Neuron (in vitro differentiated cells): Measurements from ENCODE around the gene MRPL34.

Experiments
- H2AFZ ChIP-seq: one replicate; pipeline ENCODE4 v1.6.1; 2013; ENCODE audit warnings: low read depth, mild to moderate bottlenecking, inconsistent platforms, low read length, moderate library complexity
- H3K27me3 ChIP-seq: one replicate; pipeline ENCODE4 v1.6.1; 2013; ENCODE audit warnings: low read length; ENCODE audit not compliant: insufficient read depth
- H3K36me3 ChIP-seq: one replicate; pipeline ENCODE4 v1.6.1; 2013; ENCODE audit warnings: low read length; ENCODE audit not compliant: insufficient read depth
- H3K4me1 ChIP-seq: one replicate; pipeline ENCODE4 v1.6.1; 2013; ENCODE audit warnings: low read length; ENCODE audit not compliant: insufficient read depth
- H3K4me3 ChIP-seq: 2 replicates; pipeline ENCODE4 v1.5.1; 2013; ENCODE audit warnings: mild to moderate bottlenecking, low read length, moderate library complexity
- H3K9me3 ChIP-seq: one replicate; pipeline ENCODE4 v1.6.1; 2013; ENCODE audit warnings: low read length

MRPL34 gene

DNA sequence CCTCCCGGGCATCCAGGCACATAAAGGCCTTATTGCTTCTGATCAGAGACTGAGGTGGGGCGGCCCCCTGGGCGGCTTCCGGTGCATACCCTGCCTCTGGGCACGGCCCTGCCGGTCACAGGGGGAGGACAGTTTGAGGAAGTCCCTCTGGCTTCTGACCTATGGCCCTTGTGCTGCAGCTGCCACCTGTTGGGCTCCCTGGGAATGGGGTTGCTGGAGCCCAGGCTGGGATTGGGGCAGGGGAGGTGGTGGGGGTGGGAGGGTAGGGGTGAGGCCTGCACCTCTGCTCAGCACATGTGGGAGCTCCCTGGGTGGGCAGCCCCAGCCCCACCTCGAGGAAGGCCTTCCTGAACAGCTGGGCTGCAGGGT is 18.3 kb downstream of the MRPL34 start:
- no peaks in the 10 kb centered on the region for H3K4me1 ChIP-seq
- no peaks in the 10 kb centered on the region for H3K27me3 ChIP-seq
- no peak overlapping the region for H2AFZ ChIP-seq
- no peaks in the 10 kb centered on the region for H3K9me3 ChIP-seq
- peaks cover 62% of the 10 kb centered on the region for H3K36me3 ChIP-seq
- no peak overlapping the region for H3K4me3 ChIP-seq

DNA sequence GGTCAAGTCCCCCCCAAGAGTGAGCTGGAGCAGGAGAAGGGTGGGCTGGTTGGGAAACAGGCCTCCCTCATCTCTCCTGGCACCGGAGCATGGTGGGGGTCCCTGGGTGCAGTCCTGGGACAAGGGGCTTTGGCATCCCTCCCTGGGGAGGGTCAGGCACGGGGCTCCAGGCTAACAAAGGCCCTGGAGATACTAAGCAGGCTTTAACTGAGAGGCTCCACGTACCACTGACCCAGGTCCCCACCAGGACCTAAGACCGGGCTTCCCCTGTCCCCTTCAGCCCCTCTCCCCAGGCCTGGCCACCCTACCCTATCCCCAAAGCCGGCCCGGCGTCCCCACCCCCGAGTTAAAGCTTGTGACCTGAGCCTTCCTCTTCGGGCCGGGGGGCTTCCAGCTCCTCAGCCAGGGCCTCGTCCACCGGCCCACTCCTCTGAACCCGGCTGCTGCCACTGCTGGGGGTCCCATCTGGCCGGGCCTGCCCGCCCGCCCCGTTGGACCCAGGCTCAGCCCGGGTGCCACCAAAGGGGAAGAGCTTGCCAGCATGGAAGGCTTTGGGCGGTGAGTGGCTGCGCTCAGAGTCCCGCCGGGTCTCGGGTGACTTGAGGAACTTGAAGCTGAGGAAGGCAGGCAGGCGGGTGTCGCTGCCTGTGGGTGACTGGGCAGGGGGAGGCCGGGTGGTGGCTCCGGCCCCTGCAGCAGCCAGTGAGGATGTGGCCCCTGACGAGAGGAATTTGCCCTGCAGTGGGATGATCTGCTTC is 18.9 kb downstream of the MRPL34 start:
- no peak overlapping the region for H3K4me3 ChIP-seq
- H2AFZ ChIP-seq, result no peak overlapping the region
- no peaks in the 10 kb centered on the region for H3K4me1 ChIP-seq
- no peaks in the 10 kb centered on the region for H3K27me3 ChIP-seq
- no peaks in the 10 kb centered on the region for H3K9me3 ChIP-seq
- peaks cover 59% of the 10 kb centered on the region for H3K36me3 ChIP-seq

DNA sequence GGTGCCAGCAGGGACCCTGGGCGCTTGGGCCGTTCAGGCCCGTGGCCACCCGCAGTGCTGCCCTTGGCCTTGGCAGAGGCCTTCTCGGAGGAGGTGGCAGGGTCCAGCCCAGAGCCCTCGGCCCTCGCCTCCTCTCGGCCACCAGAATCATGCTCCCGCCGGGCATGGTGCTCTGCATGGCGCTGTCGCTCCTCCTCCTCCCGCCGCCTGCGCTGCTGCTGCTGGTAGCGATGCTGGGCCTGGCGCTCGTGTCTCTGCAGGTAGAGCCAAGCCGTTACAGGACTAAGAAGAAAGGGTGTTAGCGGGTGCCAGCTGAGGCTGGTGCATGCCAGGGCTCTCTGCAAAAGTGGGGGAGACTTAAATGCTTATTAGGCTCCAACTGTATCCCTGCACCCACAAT is 19.5 kb downstream of the MRPL34 start:
- Histone ChIP-seq H3K4me1 (no peaks in the 10 kb centered on the region), H3K4me3 (no peak overlapping the region), H2AFZ (no peak overlapping the region), H3K27me3 (no peaks in the 10 kb centered on the region), H3K36me3 (peaks cover 58% of the 10 kb centered on the region), H3K9me3 (no peaks in the 10 kb centered on the region)

GRCh38 chr19:17325881-17326594 is 20.4 kb downstream of the MRPL34 start:
- Histone ChIP-seq H3K4me3 (no peak overlapping the region), H3K4me1 (no peaks in the 10 kb centered on the region), H3K36me3 (peaks cover 61% of the 10 kb centered on the region), H2AFZ (no peak overlapping the region), H3K27me3 (no peaks in the 10 kb centered on the region), H3K9me3 (no peaks in the 10 kb centered on the region)

DNA sequence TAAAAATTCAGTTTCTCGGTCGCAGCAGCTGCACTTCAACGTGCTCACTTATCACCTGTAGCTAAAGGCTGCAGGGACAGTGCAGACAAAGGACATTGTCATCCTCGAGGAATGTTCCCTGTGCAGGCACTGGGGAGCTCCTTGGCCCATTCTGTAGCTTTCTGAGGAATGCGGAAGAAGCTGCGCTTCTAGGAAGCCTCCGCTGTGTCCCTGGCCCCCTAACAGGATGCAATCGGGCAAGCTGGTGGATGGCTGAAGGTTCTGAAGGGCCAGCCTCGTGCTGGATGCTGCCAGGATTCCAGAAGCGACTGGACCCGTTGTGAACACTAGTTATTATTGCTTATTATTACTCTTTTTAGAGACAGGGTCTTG is 20.9 kb downstream of the MRPL34 start:
- Histone ChIP-seq H3K9me3 (no peaks in the 10 kb centered on the region), H3K4me3 (no peak overlapping the region), H3K27me3 (no peaks in the 10 kb centered on the region), H3K4me1 (no peaks in the 10 kb centered on the region), H3K36me3 (peaks cover 62% of the 10 kb centered on the region), H2AFZ (no peak overlapping the region)

DNA sequence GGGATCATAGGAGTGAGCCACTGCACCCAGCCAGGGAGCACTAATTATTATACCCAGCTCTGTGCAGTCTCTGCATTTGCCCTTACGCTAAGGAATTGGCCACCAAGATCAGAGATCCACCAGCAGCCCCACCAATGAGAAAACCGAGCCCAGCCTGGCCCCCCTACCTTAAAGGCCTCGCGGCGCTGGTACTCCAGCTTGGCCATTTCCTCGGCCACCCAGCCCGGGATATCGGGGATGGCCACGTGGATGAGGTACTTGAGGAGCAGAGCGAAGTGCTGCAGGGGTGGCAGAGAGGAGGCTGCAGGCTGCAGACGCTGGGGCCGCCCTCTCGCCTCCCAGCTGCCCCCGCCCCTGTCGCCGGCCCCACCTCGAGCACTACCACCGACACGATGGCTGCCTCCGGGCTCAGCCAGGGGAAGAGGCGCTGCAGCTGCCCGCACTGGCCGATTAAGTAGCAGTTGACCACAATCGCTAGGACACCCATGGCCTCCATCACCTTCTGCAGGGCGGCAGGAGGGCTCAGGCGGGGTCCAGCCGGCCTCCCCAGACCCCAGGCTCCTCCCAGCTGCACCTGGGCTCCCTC is 21.5 kb downstream of the MRPL34 start:
- Histone ChIP-seq H2AFZ (no peak overlapping the region), H3K9me3 (no peaks in the 10 kb centered on the region), H3K36me3 (peaks cover 56% of the 10 kb centered on the region), H3K27me3 (no peaks in the 10 kb centered on the region), H3K4me1 (no peaks in the 10 kb centered on the region), H3K4me3 (no peak overlapping the region)

DNA sequence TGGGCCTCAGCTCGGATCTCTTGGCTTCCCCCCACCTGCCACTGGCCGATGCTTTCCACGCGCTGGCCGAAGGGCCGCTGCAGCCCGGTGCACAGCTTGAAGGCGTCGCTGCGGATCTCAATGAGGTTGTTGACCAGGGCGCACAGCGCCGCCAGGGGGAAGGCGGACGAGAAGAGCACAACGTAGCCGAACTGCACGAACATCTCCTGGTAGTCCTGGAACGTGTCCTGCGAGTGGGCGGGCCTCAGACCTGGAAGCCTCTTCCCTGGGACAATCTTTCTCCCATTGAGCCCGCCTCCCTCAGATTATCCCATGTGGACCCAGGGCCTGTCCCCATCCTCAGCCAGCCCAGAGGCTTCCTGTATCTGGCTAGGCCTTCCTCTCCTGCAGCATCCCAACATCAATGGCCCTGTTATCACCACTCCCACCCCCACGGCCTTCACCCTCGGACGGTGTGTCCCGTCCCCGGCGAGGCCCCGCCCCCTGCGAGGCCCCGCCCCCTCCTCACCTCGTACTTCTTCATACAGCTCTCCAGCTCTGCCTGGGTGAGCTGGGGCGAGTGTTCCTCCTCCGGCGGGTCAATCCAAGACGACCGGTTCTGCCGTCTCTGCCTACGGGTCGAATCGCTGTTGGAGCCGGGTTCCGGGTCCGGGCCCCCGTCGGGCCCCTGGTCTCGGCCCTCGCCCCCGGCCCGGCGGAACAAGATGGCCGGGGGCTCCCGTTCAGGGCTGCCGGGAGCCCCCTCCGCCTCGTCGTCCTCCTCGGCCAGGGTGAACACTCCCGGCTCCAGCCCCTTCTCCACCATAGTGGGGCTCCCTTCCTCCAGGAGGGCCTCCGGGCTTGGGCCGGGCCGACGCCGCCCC is 22.2 kb downstream of the MRPL34 start:
- no peak overlapping the region for H3K4me3 ChIP-seq
- H3K27me3 ChIP-seq, result no peaks in the 10 kb centered on the region
- H3K4me1 ChIP-seq, result no peaks in the 10 kb centered on the region
- H3K36me3 ChIP-seq, result peaks cover 60% of the 10 kb centered on the region
- H3K9me3 ChIP-seq, result no peaks in the 10 kb centered on the region
- no peak overlapping the region for H2AFZ ChIP-seq

GRCh38 chr19:17328517-17329365 is 23.1 kb downstream of the MRPL34 start:
- peaks cover 2% of the 10 kb centered on the region for H3K4me1 ChIP-seq

GRCh38 chr19:17329366-17330261 is 23.9 kb downstream of the MRPL34 start:
- Histone ChIP-seq H3K27me3 (no peaks in the 10 kb centered on the region), H3K4me1 (peaks cover 3% of the 10 kb centered on the region), H3K36me3 (peaks cover 58% of the 10 kb centered on the region), H3K4me3 (no peak overlapping the region), H2AFZ (no peak overlapping the region), H3K9me3 (no peaks in the 10 kb centered on the region)

More at GRCh38 chr19:17328517-17329365, 23.1 kb downstream of the MRPL34 start:
- Histone ChIP-seq H2AFZ (no peak overlapping the region), H3K9me3 (no peaks in the 10 kb centered on the region), H3K27me3 (no peaks in the 10 kb centered on the region), H3K36me3 (peaks cover 64% of the 10 kb centered on the region), H3K4me3 (no peak overlapping the region)

DNA sequence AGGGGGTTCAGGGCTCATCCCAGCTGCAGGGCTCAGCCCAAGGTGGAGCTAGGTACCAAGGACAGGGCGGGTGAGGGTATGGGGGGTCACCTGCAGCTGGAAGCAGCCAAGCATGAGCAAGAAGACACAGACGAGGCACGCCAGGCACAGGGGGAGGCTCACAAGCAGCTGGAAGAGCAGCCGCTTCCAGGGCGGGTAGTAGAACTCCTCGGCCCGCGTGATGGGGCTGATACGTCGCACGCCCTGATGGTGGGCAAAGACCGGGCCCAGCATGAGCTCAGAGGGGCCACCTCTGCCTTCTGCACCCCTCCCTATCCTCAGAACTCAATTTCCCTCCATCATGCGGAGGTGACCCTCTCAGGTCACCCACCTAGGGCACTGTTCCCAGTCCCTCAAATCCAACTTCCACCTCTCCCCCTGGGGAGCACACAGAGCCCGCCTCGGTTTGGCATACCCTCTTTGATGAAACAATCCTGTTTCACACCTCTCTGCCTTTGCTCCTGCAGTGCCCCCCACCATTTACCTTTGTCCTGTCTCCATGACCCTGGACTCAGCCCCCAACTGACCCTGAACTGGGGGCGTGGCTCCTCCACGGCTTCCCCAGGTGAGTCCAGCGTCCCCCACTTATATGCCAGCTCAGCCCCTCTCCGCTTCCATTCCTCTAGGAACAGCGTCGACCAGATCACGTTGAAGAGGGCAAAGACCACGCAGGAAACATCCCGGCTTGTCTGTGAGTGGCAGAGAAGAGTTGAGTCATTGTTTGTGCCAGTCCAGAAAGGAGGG is 24.8 kb downstream of the MRPL34 start:
- H2AFZ ChIP-seq, result no peak overlapping the region

GRCh38 chr19:17331045-17331558 is 25.4 kb downstream of the MRPL34 start:
- no peak overlapping the region for H3K4me3 ChIP-seq
- no peaks in the 10 kb centered on the region for H3K9me3 ChIP-seq
- no peak overlapping the region for H2AFZ ChIP-seq
- H3K36me3 ChIP-seq, result peaks cover 45% of the 10 kb centered on the region
- no peaks in the 10 kb centered on the region for H3K27me3 ChIP-seq
- peaks cover 8% of the 10 kb centered on the region for H3K4me1 ChIP-seq

More for the DNA sequence above, 24.8 kb downstream of the MRPL34 start:
- H3K9me3 ChIP-seq, result no peaks in the 10 kb centered on the region
- H3K4me3 ChIP-seq, result no peak overlapping the region
- H3K4me1 ChIP-seq, result peaks cover 8% of the 10 kb centered on the region
- H3K36me3 ChIP-seq, result peaks cover 50% of the 10 kb centered on the region
- H3K27me3 ChIP-seq, result no peaks in the 10 kb centered on the region
